Prostate gland (tissue), 2 donors: ENCODE data around the gene DCLK2. TPM values are rescaled to one million over a fixed set of nuclear protein-coding genes. Genes with fewer than 3 reads are reported as not detected.

ENCODE experiments used
- DNase-seq: peaks from one replicate; pipeline ENCODE4 v3.0.0-alpha.2; 2019; ENCODE audit warnings: low spot score
- H3K27ac ChIP-seq, 2 donors: fragments of 200-600 bp; sonication (generic); 2 replicates each; pipeline ENCODE4 v1.5.1; 2017 to 2019
- H3K27me3 ChIP-seq: fragments of 200-600 bp; sonication (generic); replicated peaks from 2 replicates; pipeline ENCODE4 v1.5.1; 2019; ENCODE audit not compliant: insufficient read depth
- H3K36me3 ChIP-seq, 2 donors: fragments of 200-600 bp; sonication (generic); 1 replicate in 1 of 2; 2 replicates in 1 of 2; pipeline versions ENCODE4 v1.5.1 to v1.8.1; 2017 to 2019
- H3K4me1 ChIP-seq: fragments of 200-600 bp; sonication (generic); replicated peaks from 2 replicates; pipeline ENCODE4 v1.5.1; 2019
- H3K4me3 ChIP-seq, 2 donors: fragments of 200-600 bp; sonication (generic); 2 replicates each; pipeline ENCODE4 v1.5.1; 2017 to 2019
- H3K9me3 ChIP-seq: fragments of 200-600 bp; sonication (generic); 2 replicates; pipeline ENCODE4 v1.5.1; 2017
- CTCF ChIP-seq, 4 experiments: fragments of 200-600 bp in 2 of 4; fragments of 450-650 bp in 2 of 4; sonication (generic) in 2 of 4; IDR thresholded peaks; 1 replicate in 3 of 4; 2 replicates in 1 of 4; pipeline ENCODE4 v1.5.1; 2016 to 2019; ENCODE audit warnings: antibody characterized with exemption in 4 of 4, mild to moderate bottlenecking in 2 of 4, moderate library complexity in 2 of 4
- POLR2A ChIP-seq: fragments of 450-650 bp; IDR thresholded peaks from one replicate; pipeline ENCODE4 v1.6.1; 2016; ENCODE audit warnings: antibody characterized with exemption, mild to moderate bottlenecking
- POLR2AphosphoS5 ChIP-seq: sonication (generic); formaldehyde crosslinking; IDR thresholded peaks from one replicate; pipeline ENCODE4 v1.6.1; 2017; ENCODE audit warnings: antibody characterized with exemption
- WGBS: methylation state at CpG from one replicate; pipeline ENCODE4 v1.1.5; 2018; 5-methylcytosine and 5-hydroxymethylcytosine counted together
- intact Hi-C: fragments of 100-400 bp; cut with DNase I; formaldehyde crosslinking; loops from one replicate; pipeline ENCODE4 v1.14.2; 2022
- total RNA-seq, 2 donors: library from RNA; depleted of rRNA; stranded (reverse); fragments of >200 nt; gene quantifications; one replicate each; pipeline ENCODE4 v1.1.0, GENCODE V29; 2016

The DCLK2 gene
- total RNA-seq, 2 donors from 2014 or later: 3.3 to 18.6 TPM

- WGBS: 27% methylated on average over 3 of the region's 3 CpGs
- H3K4me3 ChIP-seq: no peak overlapping the region
These were observed 28.6 kb downstream of the DCLK2 start for GRCh38 chr4:150106886-150107285.

GRCh38 chr4:150108691-150109090 lies 30.4 kb downstream of the DCLK2 start:
- H3K9me3 ChIP-seq: no peaks in the 10 kb centered on the region
- no peak for DNase-seq
- no peak overlapping the region for H3K27ac ChIP-seq
- 78% methylated on average over 1 of the region's 1 CpG for WGBS
- intact Hi-C loops: no loop called here
- H3K4me3 ChIP-seq: no peak overlapping the region
- TF ChIP-seq CTCF (IDR thresholded peaks at IDR 0.05) (no peak), POLR2AphosphoS5 (no peak), POLR2A (no peak)
- no peaks in the 10 kb centered on the region for H3K36me3 ChIP-seq
- no peaks in the 10 kb centered on the region for H3K27me3 ChIP-seq
- H3K4me1 ChIP-seq: no peaks in the 10 kb centered on the region

More at GRCh38 chr4:150106886-150107285, 28.6 kb downstream of the DCLK2 start:
- Histone ChIP-seq H3K4me1 (no peaks in the 10 kb centered on the region), H3K36me3 (no peaks in the 10 kb centered on the region), H3K27ac (no peak overlapping the region), H3K9me3 (no peaks in the 10 kb centered on the region), H3K27me3 (no peaks in the 10 kb centered on the region)
- no peak for DNase-seq
- TF ChIP-seq CTCF (IDR thresholded peaks at IDR 0.05): no peak
- TF ChIP-seq POLR2A: no peak
- no peak for TF ChIP-seq POLR2AphosphoS5
- intact Hi-C loops: no loop called here

- intact Hi-C loops: no loop called here
- DNase-seq: no peak
- WGBS: 95% methylated on average over 1 of the region's 1 CpG
- Histone ChIP-seq H3K27ac (no peak overlapping the region), H3K4me1 (no peaks in the 10 kb centered on the region), H3K27me3 (no peaks in the 10 kb centered on the region), H3K4me3 (no peak overlapping the region), H3K36me3 (no peaks in the 10 kb centered on the region), H3K9me3 (no peaks in the 10 kb centered on the region)
- no peak for TF ChIP-seq POLR2A
- no peak for TF ChIP-seq POLR2AphosphoS5
- TF ChIP-seq CTCF (IDR thresholded peaks at IDR 0.05): no peak
These were observed 36.4 kb downstream of the DCLK2 start for GRCh38 chr4:150114641-150115040.

GRCh38 chr4:150115851-150116250 lies 37.6 kb downstream of the DCLK2 start:
- H3K27ac ChIP-seq: no peak overlapping the region
- no peak overlapping the region for H3K4me3 ChIP-seq
- intact Hi-C loops: no loop called here
- no peaks in the 10 kb centered on the region for H3K9me3 ChIP-seq
- WGBS: 92% methylated on average over 2 of the region's 2 CpGs
- DNase-seq: no peak
- no peak for TF ChIP-seq POLR2A
- TF ChIP-seq POLR2AphosphoS5: no peak
- no peak for TF ChIP-seq CTCF (IDR thresholded peaks at IDR 0.05)
- no peaks in the 10 kb centered on the region for H3K36me3 ChIP-seq
- no peaks in the 10 kb centered on the region for H3K27me3 ChIP-seq
- H3K4me1 ChIP-seq: no peaks in the 10 kb centered on the region

GRCh38 chr4:150116506-150116905 lies 38.3 kb downstream of the DCLK2 start:
- DNase-seq: no peak
- no peaks in the 10 kb centered on the region for H3K36me3 ChIP-seq
- H3K27ac ChIP-seq: no peak overlapping the region
- no peak overlapping the region for H3K4me3 ChIP-seq
- H3K27me3 ChIP-seq: no peaks in the 10 kb centered on the region
- WGBS: 97% methylated on average over 2 of the region's 2 CpGs
- no peak for TF ChIP-seq POLR2A
- TF ChIP-seq POLR2AphosphoS5: no peak
- TF ChIP-seq CTCF (IDR thresholded peaks at IDR 0.05): no peak
- H3K4me1 ChIP-seq: no peaks in the 10 kb centered on the region
- no peaks in the 10 kb centered on the region for H3K9me3 ChIP-seq
- intact Hi-C loops: no loop called here
